Liver (tissue), 9 donors: ENCODE results near the gene ADH4. TPM values are rescaled to one million over a fixed set of nuclear protein-coding genes. Genes with fewer than 3 reads are reported as not detected.

ENCODE experiments used
- DNase-seq: peaks from one replicate; pipeline ENCODE4 v3.0.0-alpha.2; 2017; ENCODE audit warnings: low spot score
- H3K27ac ChIP-seq, 2 donors: one replicate each; pipeline ENCODE4 v1.7.0; 2013; ENCODE audit warnings: inconsistent platforms in 2 of 2, low read length in 2 of 2, control low read depth in 1 of 2, low read depth in 1 of 2, mild to moderate bottlenecking in 1 of 2
- H3K27me3 ChIP-seq, 4 donors: one replicate each; pipeline versions ENCODE4 v1.6.1 to v1.7.0; 2013; ENCODE audit warnings: low read length in 3 of 4, inconsistent platforms in 1 of 4, mild to moderate bottlenecking in 1 of 4, moderate library complexity in 1 of 4; ENCODE audit not compliant: control insufficient read depth in 4 of 4, insufficient read depth in 4 of 4
- H3K36me3 ChIP-seq, 4 donors: one replicate each; pipeline versions ENCODE4 v1.6.1 to v1.7.0; 2013; ENCODE audit warnings: low read length in 3 of 4, mild to moderate bottlenecking in 3 of 4, low read depth in 1 of 4, moderate library complexity in 1 of 4; ENCODE audit not compliant: control insufficient read depth in 4 of 4, insufficient read depth in 3 of 4
- H3K4me1 ChIP-seq, 4 donors: one replicate each; pipeline versions ENCODE4 v1.6.1 to v1.7.0; 2013; ENCODE audit warnings: low read length in 3 of 4, mild to moderate bottlenecking in 3 of 4, moderate library complexity in 1 of 4; ENCODE audit not compliant: control insufficient read depth in 4 of 4, insufficient read depth in 4 of 4
- H3K4me3 ChIP-seq, 3 donors: one replicate each; pipeline versions ENCODE4 v1.6.1 to v1.7.0; 2013; ENCODE audit warnings: low read length in 3 of 3, control low read depth in 1 of 3, low read depth in 1 of 3, mild to moderate bottlenecking in 1 of 3
- H3K9ac ChIP-seq, 2 donors: one replicate each; pipeline ENCODE4 v1.7.0; 2013; ENCODE audit warnings: low read length in 2 of 2, mild to moderate bottlenecking in 2 of 2, moderate library complexity in 2 of 2, control low read depth in 1 of 2, low read depth in 1 of 2
- H3K9me3 ChIP-seq, 4 donors: one replicate each; pipeline versions ENCODE4 v1.6.1 to v1.7.0; 2013; ENCODE audit warnings: low read length in 3 of 4; ENCODE audit not compliant: control insufficient read depth in 4 of 4
- ATF3 ChIP-seq: IDR thresholded peaks from 2 replicates; pipeline ENCODE4 v1.6.1; 2016; ENCODE audit warnings: antibody characterized with exemption
- EGR1 ChIP-seq, 2 donors: IDR thresholded peaks; 2 replicates each; pipeline ENCODE4 v1.6.1; 2016 to 2018; ENCODE audit warnings: antibody characterized with exemption in 2 of 2, low read depth in 2 of 2
- FOXA1 ChIP-seq: IDR thresholded peaks from 2 replicates; pipeline ENCODE4 v1.6.1; 2016; ENCODE audit warnings: antibody characterized with exemption
- FOXA2 ChIP-seq: IDR thresholded peaks from 2 replicates; pipeline ENCODE4 v1.6.1; 2016; ENCODE audit warnings: antibody characterized with exemption
- GABPA ChIP-seq, 2 donors: IDR thresholded peaks in 1 of 2; conservative IDR thresholded peaks in 1 of 2; 2 replicates each; pipeline ENCODE4 v1.6.1; 2016; ENCODE audit warnings: antibody characterized with exemption in 2 of 2, mild to moderate bottlenecking in 1 of 2, moderate library complexity in 1 of 2
- HNF4A ChIP-seq, 2 donors: conservative IDR thresholded peaks; 2 replicates each; pipeline ENCODE4 v1.6.1; 2016; ENCODE audit warnings: antibody characterized with exemption in 2 of 2, mild to moderate bottlenecking in 2 of 2
- HNF4G ChIP-seq: IDR thresholded peaks from 2 replicates; pipeline ENCODE4 v1.6.1; 2016; ENCODE audit warnings: antibody characterized with exemption
- JUND ChIP-seq, 2 donors: IDR thresholded peaks; 2 replicates each; pipeline ENCODE4 v1.6.1; 2016; ENCODE audit warnings: antibody characterized with exemption in 2 of 2
- MAX ChIP-seq: IDR thresholded peaks from 2 replicates; pipeline ENCODE4 v1.6.1; 2016; ENCODE audit warnings: antibody characterized with exemption
- NR2F2 ChIP-seq: IDR thresholded peaks from 2 replicates; pipeline ENCODE4 v1.6.1; 2016; ENCODE audit warnings: antibody characterized with exemption
- RAD21 ChIP-seq, 2 donors: IDR thresholded peaks; 2 replicates each; pipeline ENCODE4 v1.6.1; 2016; ENCODE audit warnings: antibody characterized with exemption in 2 of 2, mild to moderate bottlenecking in 2 of 2
- REST ChIP-seq: IDR thresholded peaks from 2 replicates; pipeline ENCODE4 v1.6.1; 2016; ENCODE audit warnings: antibody characterized with exemption, mild to moderate bottlenecking
- RXRA ChIP-seq, 2 donors: IDR thresholded peaks; 2 replicates each; pipeline ENCODE4 v1.6.1; 2017 to 2018; ENCODE audit warnings: antibody characterized with exemption in 2 of 2, mild to moderate bottlenecking in 1 of 2
- SP1 ChIP-seq: IDR thresholded peaks from 2 replicates; pipeline ENCODE4 v1.6.1; 2018; ENCODE audit warnings: antibody characterized with exemption, mild to moderate bottlenecking
- ZBTB33 ChIP-seq: IDR thresholded peaks from 2 replicates; pipeline ENCODE4 v1.6.1; 2016; ENCODE audit warnings: antibody characterized with exemption
- WGBS: extraction: QIAGEN DNeasy Blood & Tissue Kit; methylation state at CpG from one replicate; pipeline ENCODE4 v1.1.7; 2013; 5-methylcytosine and 5-hydroxymethylcytosine counted together
- polyA plus RNA-seq, 2 donors: library from polyadenylated mRNA; stranded (reverse) in 1 of 2; unstranded in 1 of 2; fragments of 200-250 nt in 1 of 2; fragments of >200 nt in 1 of 2; fragmentation: Nextera tagmentation in 1 of 2; extraction: Ambion mirVana in 1 of 2; gene quantifications; one replicate each; pipeline versions ENCODE4 v1.2.1 to v1.2.3, GENCODE V29; 2013 to 2015
- total RNA-seq, 2 donors: library from RNA; depleted of rRNA; stranded (reverse); fragments of >200 nt; gene quantifications; one replicate each; pipeline ENCODE4 v1.2.3, GENCODE V29; 2014
- donor health status: healthy.
- donor health status: healthy.
- donor health status: healthy.
- donor health status: healthy.
- donor health status: healthy.

The ADH4 gene
- total and polyA plus RNA-seq, 4 donors, result 31.1 to 363 (median 146) TPM

GRCh38 chr4:99088481-99089365 lies 55.4 kb downstream of the ADH4 start, which contains the start of gene ADH5 (continued):
- TF ChIP-seq ATF3 (no peak), ZBTB33 (no peak), JUND (IDR thresholded peaks at IDR 0.05) (no peak), HNF4G (no peak), FOXA1 (no peak), MAX (peak; percentile 26), RXRA (IDR thresholded peaks at IDR 0.05) (no peak)

GRCh38 chr4:99088023-99088449 lies 56.1 kb downstream of the ADH4 start:
- Histone ChIP-seq H3K27ac (peak overlapping the region; percentile 90 to 94), H3K4me1 (peaks cover 4 to 18% (median 13%) of the 10 kb centered on the region in 4 donors)
- no peak for DNase-seq

GRCh38 chr4:99084595-99084994 lies 59.5 kb downstream of the ADH4 start:
- Histone ChIP-seq H3K27ac (no peak overlapping the region), H3K4me1 (peaks cover 5 to 19% (median 16%) of the 10 kb centered on the region in 4 donors), H3K27me3 (no peaks in the 10 kb centered on the region), H3K9me3 (no peaks in the 10 kb centered on the region), H3K4me3 (no peak overlapping the region), H3K9ac (no peak overlapping the region), H3K36me3 (peaks cover 14 to 41% (median 33%) of the 10 kb centered on the region in 4 donors)
- TF ChIP-seq ZBTB33 (no peak), SP1 (no peak), FOXA1 (no peak), RXRA (IDR thresholded peaks at IDR 0.05) (no peak), JUND (IDR thresholded peaks at IDR 0.05) (no peak), ATF3 (no peak), GABPA (IDR thresholded peaks at IDR 0.05 in 1 of 2, conservative IDR thresholded peaks at IDR 0.05 in 1 of 2) (no peak), MAX (no peak), NR2F2 (no peak), RAD21 (IDR thresholded peaks at IDR 0.05) (no peak), FOXA2 (no peak), REST (no peak), HNF4A (conservative IDR thresholded peaks at IDR 0.05) (no peak), EGR1 (IDR thresholded peaks at IDR 0.05; ENCODE audit: low read depth in 2 of 2) (no peak)
- DNase-seq, result no peak
- WGBS, result 93% methylated on average over 2 of the region's 2 CpGs

More at GRCh38 chr4:99088023-99088449, 56.1 kb downstream of the ADH4 start:
- H3K27me3 ChIP-seq, result no peaks in the 10 kb centered on the region
- peaks cover 11 to 17% (median 14%) of the 10 kb centered on the region in 4 donors for H3K36me3 ChIP-seq
- WGBS, result 2% methylated on average over 15 of the region's 15 CpGs
- peak overlapping the region; percentile 64 to 97 (median 75) for H3K4me3 ChIP-seq
- H3K9me3 ChIP-seq, result no peaks in the 10 kb centered on the region
- TF ChIP-seq JUND (IDR thresholded peaks at IDR 0.05) (peak in 1 of 2 donors; percentile 42), GABPA (IDR thresholded peaks at IDR 0.05 in 1 of 2, conservative IDR thresholded peaks at IDR 0.05 in 1 of 2) (no peak), FOXA2 (no peak), RXRA (IDR thresholded peaks at IDR 0.05) (peak in 1 of 2 donors; percentile 12), ATF3 (no peak), HNF4G (no peak), HNF4A (conservative IDR thresholded peaks at IDR 0.05) (peak in 1 of 2 donors; percentile 22)
- peak overlapping the region; percentile 19 to 98 for H3K9ac ChIP-seq
